Measurements from ENCODE around the gene PHOX2A. TPM values are rescaled to one million over a fixed set of nuclear protein-coding genes. Genes with fewer than 3 reads are reported as not detected.
A peak's percentile ranks its signal among the peaks of the same experiment; 100 is the strongest.
"Not testable (repeated sequence)": the region's sequence is repeated elsewhere in the genome, so short reads cannot be mapped to it uniquely, and the experiment has no call there.

Gene PHOX2A
- polyA plus RNA-seq (2011; rRNA removed), result not detected in 2 replicates
- polyA minus RNA-seq (2011; rRNA and poly(A)+ RNA removed), result not detected in 2 replicates

DNA sequence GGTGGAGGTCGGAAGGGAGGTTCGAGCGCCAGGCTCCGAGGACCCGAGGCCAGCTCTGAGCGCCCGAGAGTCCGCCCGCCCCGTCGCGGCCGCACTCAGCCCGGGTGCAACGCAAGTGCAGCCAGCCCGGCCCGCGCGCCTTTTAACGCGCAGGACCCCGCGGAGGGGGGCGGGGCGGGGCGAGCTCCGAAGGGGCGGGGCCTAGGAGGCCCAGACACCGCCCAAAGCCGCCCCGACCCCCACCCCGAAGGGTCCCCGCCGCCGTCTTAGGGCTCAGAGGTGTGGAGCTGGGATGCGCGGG lies at the start of gene PHOX2A:
Gene PHOX2A, minus strand, starts transcription at position 117 of the 301 bp plus-strand sequence. CDS start 172 bp downstream, outside the sequence.
- Histone ChIP-seq H3K27me3 (ENCODE audit: control insufficient read depth, insufficient read depth, low read length) (peaks cover 43% of the 10 kb centered on the region), H3K4me3 (ENCODE audit: low read depth, low read length) (peak within 1 kb of the TSS; percentile 16; the same call in 1 of the 2 replicates), H3K36me3 (ENCODE audit: control insufficient read depth, insufficient read depth, low read length) (no peaks in the 10 kb centered on the region)
- DNase-seq (ENCODE audit: low read depth), result no peak
- CTCF ChIA-PET, result interaction anchor here (0.6 kb wide), 1 partner anchor 171 kb away, joined by 4 read pairs; no protein-coding TSS in a partner anchor
- TF ChIP-seq, protein P1, sequence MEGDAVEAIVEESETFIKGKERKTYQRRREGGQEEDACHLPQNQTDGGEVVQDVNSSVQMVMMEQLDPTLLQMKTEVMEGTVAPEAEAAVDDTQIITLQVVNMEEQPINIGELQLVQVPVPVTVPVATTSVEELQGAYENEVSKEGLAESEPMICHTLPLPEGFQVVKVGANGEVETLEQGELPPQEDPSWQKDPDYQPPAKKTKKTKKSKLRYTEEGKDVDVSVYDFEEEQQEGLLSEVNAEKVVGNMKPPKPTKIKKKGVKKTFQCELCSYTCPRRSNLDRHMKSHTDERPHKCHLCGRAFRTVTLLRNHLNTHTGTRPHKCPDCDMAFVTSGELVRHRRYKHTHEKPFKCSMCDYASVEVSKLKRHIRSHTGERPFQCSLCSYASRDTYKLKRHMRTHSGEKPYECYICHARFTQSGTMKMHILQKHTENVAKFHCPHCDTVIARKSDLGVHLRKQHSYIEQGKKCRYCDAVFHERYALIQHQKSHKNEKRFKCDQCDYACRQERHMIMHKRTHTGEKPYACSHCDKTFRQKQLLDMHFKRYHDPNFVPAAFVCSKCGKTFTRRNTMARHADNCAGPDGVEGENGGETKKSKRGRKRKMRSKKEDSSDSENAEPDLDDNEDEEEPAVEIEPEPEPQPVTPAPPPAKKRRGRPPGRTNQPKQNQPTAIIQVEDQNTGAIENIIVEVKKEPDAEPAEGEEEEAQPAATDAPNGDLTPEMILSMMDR (IDR thresholded peaks at IDR 0.05; ENCODE audit: insufficient read depth, low read depth, low read length), result no peak
- POLR2A ChIA-PET, result no interaction called here

DNA sequence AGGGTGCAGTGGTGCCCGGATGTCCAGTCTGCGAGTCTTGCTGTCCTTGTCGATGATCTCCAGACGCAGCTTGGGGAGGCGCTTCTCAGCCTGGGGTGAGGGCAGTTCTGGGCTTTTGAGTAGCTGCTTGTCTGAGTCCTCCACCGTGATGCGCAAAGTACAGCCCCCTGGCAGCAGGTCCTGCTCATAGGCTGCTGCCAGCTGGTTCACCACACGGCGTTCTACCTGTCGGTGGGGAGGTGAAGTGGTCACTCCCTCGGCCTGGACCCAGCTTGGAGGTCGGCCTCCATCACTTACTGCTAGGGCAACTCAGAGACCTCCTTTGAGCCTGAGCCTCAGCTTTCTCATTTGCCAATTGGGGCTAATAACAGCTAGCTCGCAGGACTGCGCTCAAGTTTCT lies 49.4 kb upstream of the PHOX2A start:
- CTCF ChIA-PET, result interaction anchor here (0.7 to 1.9 kb wide), 5 partner anchors 17 to 178 kb away, joined by 3 to 4 read pairs (median 3); no protein-coding TSS in a partner anchor
- Histone ChIP-seq H3K4me3 (ENCODE audit: low read depth, low read length) (no peak overlapping the region), H3K27me3 (ENCODE audit: control insufficient read depth, insufficient read depth, low read length) (no peaks in the 10 kb centered on the region), H3K36me3 (ENCODE audit: control insufficient read depth, insufficient read depth, low read length) (peaks cover 7% of the 10 kb centered on the region)
- TF ChIP-seq, protein P1 (IDR thresholded peaks at IDR 0.05; ENCODE audit: insufficient read depth, low read depth, low read length), result no peak
- no peak for DNase-seq (ENCODE audit: low read depth)
- POLR2A ChIA-PET, result no interaction called here

DNA sequence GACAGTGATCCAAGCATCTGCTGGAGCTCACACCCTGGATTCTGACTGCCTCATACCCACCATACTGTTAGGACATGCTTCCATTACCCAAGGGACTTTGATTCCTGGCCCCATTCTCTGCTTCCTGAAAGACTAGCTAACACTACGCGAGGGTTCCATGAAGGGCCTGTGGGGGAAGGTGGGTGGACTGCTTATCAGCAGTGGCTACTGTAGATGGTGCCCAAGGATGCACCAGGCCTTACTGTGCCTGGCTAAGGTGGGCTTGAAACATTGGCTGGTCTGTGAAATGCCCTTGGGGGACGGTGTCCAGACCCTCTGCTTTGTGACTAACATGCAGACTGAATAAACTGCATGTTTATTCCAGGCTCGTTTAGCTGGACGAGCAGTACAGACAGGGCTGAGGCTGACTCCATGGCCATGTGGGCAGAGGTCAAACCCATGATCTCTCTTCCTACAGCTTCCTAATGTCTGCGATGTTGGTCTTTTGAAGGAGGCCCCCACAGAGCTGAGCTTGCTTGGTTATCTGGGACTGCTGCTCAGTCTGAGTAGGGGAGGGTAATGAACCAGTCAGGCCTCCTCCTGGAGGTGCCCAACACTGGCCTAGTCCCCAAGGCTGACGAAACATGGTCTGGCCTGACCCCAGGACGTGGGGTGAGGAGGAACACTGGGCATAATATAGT lies 48.3 kb upstream of the PHOX2A start:
- TF ChIP-seq, protein P1 (IDR thresholded peaks at IDR 0.05; ENCODE audit: insufficient read depth, low read depth, low read length), result no peak
- peaks cover 6% of the 10 kb centered on the region for H3K36me3 ChIP-seq (ENCODE audit: control insufficient read depth, insufficient read depth, low read length)
- H3K27me3 ChIP-seq (ENCODE audit: control insufficient read depth, insufficient read depth, low read length), result no peaks in the 10 kb centered on the region
- ChIA-PET POLR2A (no interaction called here), CTCF (interaction anchor here (1.0 to 1.9 kb wide), 4 partner anchors 138 to 267 kb away, joined by 3 to 4 read pairs (median 4); no protein-coding TSS in a partner anchor)
- DNase-seq (ENCODE audit: low read depth), result no peak
- H3K4me3 ChIP-seq (ENCODE audit: low read depth, low read length), result no peak overlapping the region

DNA sequence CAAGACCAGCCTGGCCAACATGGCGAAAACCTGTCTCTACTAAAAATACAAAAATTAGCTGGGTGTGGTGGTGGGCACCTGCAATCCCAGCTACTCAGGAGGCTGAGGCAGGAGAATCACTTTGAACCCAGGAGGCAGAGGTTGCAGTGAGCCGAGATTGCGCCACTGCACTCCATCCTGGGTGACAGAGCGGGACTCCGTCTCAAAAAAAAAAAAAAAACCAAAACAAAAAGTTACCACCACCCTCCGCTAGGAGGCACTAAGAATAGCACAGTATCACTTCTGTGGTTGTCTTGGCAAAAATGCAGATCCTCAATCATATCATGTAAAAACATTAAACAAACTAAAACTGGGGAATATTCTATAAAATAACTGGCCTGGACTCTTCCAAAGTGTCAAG lies 46.8 kb upstream of the PHOX2A start:
- TF ChIP-seq, protein P1 (IDR thresholded peaks at IDR 0.05; ENCODE audit: insufficient read depth, low read depth, low read length), result peak; percentile 43
- CTCF ChIA-PET, result interaction anchor here (1.2 kb wide), 1 partner anchor 62 kb away, joined by 3 read pairs; no protein-coding TSS in a partner anchor
- H3K27me3 ChIP-seq (ENCODE audit: control insufficient read depth, insufficient read depth, low read length); DNase-seq (ENCODE audit: low read depth); POLR2A ChIA-PET; H3K36me3 ChIP-seq (ENCODE audit: control insufficient read depth, insufficient read depth, low read length); H3K4me3 ChIP-seq (ENCODE audit: low read depth, low read length): not testable (repeated sequence)

DNA sequence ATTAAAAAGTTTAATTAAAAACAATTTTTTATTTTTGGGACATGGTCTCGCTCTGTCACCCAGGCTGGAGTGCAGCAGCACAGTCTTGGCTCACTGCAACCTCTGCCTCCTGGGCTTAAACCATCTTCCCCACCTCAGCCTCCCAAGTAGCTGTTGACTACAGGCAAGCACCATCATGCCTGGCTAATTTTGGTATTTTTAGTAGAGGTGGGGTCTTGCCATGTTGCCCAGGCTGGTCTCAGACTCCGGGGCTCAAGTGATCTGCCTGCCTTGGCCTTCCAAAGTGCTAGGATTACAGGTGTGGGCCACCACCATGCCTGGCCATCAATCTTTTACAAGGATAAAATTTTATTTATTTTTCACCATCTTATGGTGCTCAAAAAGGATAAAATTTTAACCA lies 43.3 kb upstream of the PHOX2A start:
- H3K4me3 ChIP-seq (ENCODE audit: low read depth, low read length), result no peak overlapping the region
- ChIA-PET CTCF (interaction anchor here (1.4 to 1.8 kb wide), 2 partner anchors 10 to 17 kb away, joined by 3 to 5 read pairs; no protein-coding TSS in a partner anchor), POLR2A (no interaction called here)
- TF ChIP-seq, protein P1 (IDR thresholded peaks at IDR 0.05; ENCODE audit: insufficient read depth, low read depth, low read length), result no peak
- H3K27me3 ChIP-seq (ENCODE audit: control insufficient read depth, insufficient read depth, low read length), result 0 out of 2 replicates have a peak, but pooled peaks cover 2% of the 10 kb centered on the region
- no peak for DNase-seq (ENCODE audit: low read depth)
- H3K36me3 ChIP-seq (ENCODE audit: control insufficient read depth, insufficient read depth, low read length), result peaks cover 1% of the 10 kb centered on the region; the same call in 1 of the 2 replicates
